K562 (cell line): ENCODE measurements around the gene TXNRD2. TPM values are rescaled to one million over a fixed set of nuclear protein-coding genes. Genes with fewer than 3 reads are reported as not detected.
A peak's percentile ranks its signal among the peaks of the same experiment; 100 is the strongest.

Experiments
- BCOR ChIP-seq: fragments of 450-650 bp; IDR thresholded peaks from 2 replicates; pipeline ENCODE4 v1.6.1; 2016
- C11orf30 ChIP-seq: fragments of 450-650 bp; IDR thresholded peaks from 2 replicates; pipeline ENCODE4 v1.6.1; 2016; ENCODE audit warnings: low read depth, mild to moderate bottlenecking
- CBFA2T3 ChIP-seq: fragments of 450-650 bp; IDR thresholded peaks from 2 replicates; pipeline ENCODE4 v1.6.1; 2017
- COPS2 ChIP-seq: fragments of 450-650 bp; conservative IDR thresholded peaks from 2 replicates; pipeline ENCODE4 v1.6.1; 2016; ENCODE audit warnings: mild to moderate bottlenecking, moderate library complexity
- CTBP1 ChIP-seq: fragments of 450-650 bp; IDR thresholded peaks from 2 replicates; pipeline ENCODE4 v1.6.1; 2016; ENCODE audit warnings: borderline replicate concordance
- E2F3 ChIP-seq: fragments of 250-450 bp; sonication (Bioruptor Pico); IDR thresholded peaks from 2 replicates; pipeline ENCODE4 v1.4.0; 2020; ENCODE audit warnings: mild to moderate bottlenecking
- EGR1 ChIP-seq: fragments of 450-650 bp; conservative IDR thresholded peaks from 2 replicates; pipeline ENCODE4 v1.6.1; 2017; ENCODE audit warnings: mild to moderate bottlenecking
- ESRRA ChIP-seq: fragments of 450-650 bp; IDR thresholded peaks from 2 replicates; pipeline ENCODE4 v1.6.1; 2014; ENCODE audit warnings: low read depth, mild to moderate bottlenecking, moderate library complexity, borderline replicate concordance
- GMEB1 ChIP-seq: fragments of 250-450 bp; sonication (Bioruptor Pico); IDR thresholded peaks from 2 replicates; pipeline ENCODE4 v1.4.0; 2020; ENCODE audit warnings: mild to moderate bottlenecking
- KDM1A ChIP-seq, 2 experiments: fragments of 450-650 bp; IDR thresholded peaks; 2 replicates each; pipeline ENCODE4 v1.6.1; 2016; ENCODE audit warnings: mild to moderate bottlenecking in 2 of 2
- MAZ ChIP-seq, 2 experiments: fragments of 450-650 bp in 1 of 2; sonication (generic) in 1 of 2; formaldehyde crosslinking; IDR thresholded peaks in 1 of 2; conservative IDR thresholded peaks in 1 of 2; 2 replicates each; pipeline versions ENCODE4 v1.4.0 to v1.5.0; 2020; ENCODE audit warnings: mild to moderate bottlenecking in 1 of 2, missing genetic modification reagents in 1 of 2
- MCM7 ChIP-seq, 2 experiments: fragments of 450-650 bp; IDR thresholded peaks; 2 replicates each; pipeline ENCODE4 v1.6.1; 2016 to 2018
- MEF2D ChIP-seq: conservative IDR thresholded peaks from 2 replicates; pipeline ENCODE4 v1.6.1; 2016; ENCODE audit warnings: low read depth, missing genetic modification characterization, missing compliant biosample characterization
- NCOA1 ChIP-seq: fragments of 450-650 bp; IDR thresholded peaks from 2 replicates; pipeline ENCODE4 v1.6.1; 2016; ENCODE audit warnings: low read depth
- NR2C2 ChIP-seq, 2 experiments: fragments of 200-800 bp in 1 of 2; sonication (Bioruptor generic) in 1 of 2; sonication (generic) in 1 of 2; formaldehyde crosslinking in 1 of 2; IDR thresholded peaks; 2 replicates each; pipeline versions ENCODE4 v1.6.1 to v1.8.0; 2016 to 2022; ENCODE audit warnings: mild to moderate bottlenecking in 1 of 2, missing compliant biosample characterization in 1 of 2, missing genetic modification characterization in 1 of 2, missing genetic modification reagents in 1 of 2
- NRF1 ChIP-seq, 2 experiments: fragments of 450-650 bp; IDR thresholded peaks in 1 of 2; conservative IDR thresholded peaks in 1 of 2; 2 replicates each; pipeline ENCODE4 v1.6.1; 2014; ENCODE audit warnings: mild to moderate bottlenecking in 2 of 2
- POLR2AphosphoS5 ChIP-seq: IDR thresholded peaks from 2 replicates; pipeline ENCODE4 v1.6.1; 2011; ENCODE audit warnings: mild to moderate bottlenecking, low read depth, low read length, moderate library complexity; ENCODE audit not compliant: control insufficient read depth, insufficient read depth
- SAFB ChIP-seq: fragments of 200-400 bp; formaldehyde crosslinking; IDR thresholded peaks from 2 replicates; pipeline ENCODE4 v1.6.1; 2017; ENCODE audit warnings: low read depth, low read length, borderline replicate concordance
- SMAD1 ChIP-seq: fragments of 150-350 bp; IDR thresholded peaks from 2 replicates; pipeline ENCODE4 v1.6.1; 2014; ENCODE audit warnings: low read length, low read depth; ENCODE audit not compliant: partially characterized antibody
- SMAD4 ChIP-seq: fragments of 250-450 bp; sonication (Bioruptor Pico); conservative IDR thresholded peaks from 2 replicates; pipeline ENCODE4 v1.8.0; 2021; ENCODE audit warnings: inconsistent platforms, mild to moderate bottlenecking, moderate library complexity
- THRB ChIP-seq: fragments of 450-650 bp; formaldehyde crosslinking; conservative IDR thresholded peaks from 2 replicates; pipeline ENCODE4 v1.4.0; 2022; ENCODE audit warnings: mild to moderate bottlenecking, missing genetic modification characterization
- ZBTB11 ChIP-seq, 3 experiments: fragments of 200-800 bp in 1 of 3; fragments of 250-450 bp in 1 of 3; fragments of 450-650 bp in 1 of 3; sonication (Bioruptor Pico) in 1 of 3; sonication (Bioruptor generic) in 1 of 3; formaldehyde crosslinking in 1 of 3; IDR thresholded peaks; 2 replicates each; pipeline versions ENCODE4 v1.6.1 to v1.8.0; 2016 to 2022; ENCODE audit warnings: mild to moderate bottlenecking in 2 of 3, missing genetic modification characterization in 2 of 3, missing compliant biosample characterization in 1 of 3, moderate library complexity in 1 of 3
- polyA plus RNA-seq, 8 experiments: library from polyadenylated mRNA; depleted of rRNA in 4 of 8; stranded (reverse) in 5 of 8; unstranded in 3 of 8; fragments of >200 nt; fragmentation: Nextera tagmentation in 2 of 8; fragmentation: Illumina TruSeq in 1 of 8; extraction: Ambion mirVana in 2 of 8; extraction: Trizol in 1 of 8; gene quantifications; 2 replicates each; pipeline versions ENCODE4 v1.2.1 to v1.2.3, GENCODE V29; 2011 to 2014; ENCODE audit warnings: inconsistent platforms in 1 of 8, missing spikeins in 1 of 8
- total RNA-seq, 7 experiments: library from RNA; depleted of rRNA in 6 of 7; stranded (reverse); fragments of >200 nt in 6 of 7; fragmentation: Illumina TruSeq in 2 of 7; extraction: Trizol in 2 of 7; gene quantifications; 2 replicates each; pipeline versions ENCODE4 v1.2.1 to v1.2.3, GENCODE V29; 2011 to 2021; ENCODE audit warnings: low replicate concordance in 1 of 7

TXNRD2 gene
- total and polyA plus RNA-seq, 9 of the 15 experiments (the other 6 are each of a cell fraction or from before 2014, with no cell fraction given), result 3.3 to 80.2 (median 49.4) TPM

- TF ChIP-seq POLR2AphosphoS5, result no peak
- peak; percentile 60; the same call in 1 of the 2 replicates for TF ChIP-seq MEF2D (tag)
- peak; percentile 67 for TF ChIP-seq EGR1
- peak; percentile 5; the same call in 1 of the 2 replicates for TF ChIP-seq CBFA2T3
- peak; percentile 86 for TF ChIP-seq NCOA1
- TF ChIP-seq NR2C2 (CRISPR knock-in tag; IDR thresholded peaks at IDR 0.05), result no peak
- peak; percentile 77; the same call in 1 of the 2 replicates for TF ChIP-seq NR2C2 (tag; IDR thresholded peaks at IDR 0.05)
- TF ChIP-seq ESRRA, result peak; percentile 13; the same call in 1 of the 2 replicates
- TF ChIP-seq MCM7 (IDR thresholded peaks at IDR 0.05), result no peak
- 0 out of 2 replicates have a peak, but pooled peaks have one; percentile 36 for TF ChIP-seq E2F3 (CRISPR knock-in tag)
- peak; percentile 96 for TF ChIP-seq SMAD4 (CRISPR knock-in tag)
- 0 out of 2 replicates have a peak, but pooled peaks have one; percentile 17 for TF ChIP-seq GMEB1 (CRISPR knock-in tag)
- TF ChIP-seq CTBP1, result peak; percentile 61; the same call in 1 of the 2 replicates
- peak; percentile 22; the same call in 1 of the 2 replicates for TF ChIP-seq THRB
- no peak for TF ChIP-seq C11orf30
- TF ChIP-seq SMAD1, result peak; percentile 64
- no peak for TF ChIP-seq COPS2
- TF ChIP-seq MAZ (CRISPR knock-in tag; conservative IDR thresholded peaks at IDR 0.05 in 1 of 2, IDR thresholded peaks at IDR 0.05 in 1 of 2), result 0 out of 4 replicates have a peak, but pooled peaks of 1 of the 2 experiments have one; percentile 38
- no peak for TF ChIP-seq BCOR
- TF ChIP-seq SAFB, result no peak
- TF ChIP-seq NRF1 (conservative IDR thresholded peaks at IDR 0.05 in 1 of 2, IDR thresholded peaks at IDR 0.05 in 1 of 2), result peak; percentile 42 to 57; a peak in 3 of 4 replicates
- peak in 2 of 3 experiments; percentile 75 to 92; a peak in 4 of 6 replicates for TF ChIP-seq ZBTB11 (CRISPR knock-in tag; IDR thresholded peaks at IDR 0.05)
- no peak for TF ChIP-seq KDM1A (IDR thresholded peaks at IDR 0.05)
These were observed 47.5 kb upstream of the TXNRD2 start (continued) for GRCh38 chr22:19988965-19989724.
